ENCODE results near the gene CCNJL. TPM values are rescaled to one million over a fixed set of nuclear protein-coding genes. Genes with fewer than 3 reads are reported as not detected.

The CCNJL gene
- total RNA-seq, 1 donor from 2014 or later, result 123 TPM

DNA sequence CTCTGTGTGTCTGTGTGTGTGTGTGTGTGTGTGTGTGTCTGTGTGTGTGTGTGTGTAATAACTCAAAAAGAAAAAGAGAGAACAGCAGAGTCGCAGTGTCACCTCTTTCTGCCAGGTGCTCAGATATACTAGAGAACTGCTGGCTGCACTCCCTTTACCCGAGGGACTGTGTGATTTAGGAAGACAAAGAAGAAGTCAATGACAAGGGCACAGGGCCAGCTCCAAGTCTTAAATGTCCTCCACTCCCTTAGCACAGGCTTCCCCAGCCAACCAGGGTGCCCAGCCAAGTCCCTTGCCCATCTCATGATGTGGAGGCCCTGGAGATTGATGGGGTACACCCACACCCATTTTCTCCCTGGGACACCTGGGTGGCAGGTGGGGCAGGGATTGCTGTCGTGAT lies 8.7 kb downstream of the CCNJL start:
- Mint-ChIP-seq H3K27ac (ENCODE audit: unreplicated experiment) (peak overlapping the region; percentile 77), H3K4me3 (ENCODE audit: unreplicated experiment) (no peak overlapping the region), H3K27me3 (ENCODE audit: unreplicated experiment) (peaks cover 4% of the 10 kb centered on the region), H3K9me3 (ENCODE audit: unreplicated experiment) (peaks cover 10% of the 10 kb centered on the region), H3K4me1 (ENCODE audit: low read depth, unreplicated experiment) (peaks cover 57% of the 10 kb centered on the region), H3K36me3 (ENCODE audit: unreplicated experiment) (peaks cover 2% of the 10 kb centered on the region)
- DNase-seq, result no peak
- TF ChIP-seq, protein P1, sequence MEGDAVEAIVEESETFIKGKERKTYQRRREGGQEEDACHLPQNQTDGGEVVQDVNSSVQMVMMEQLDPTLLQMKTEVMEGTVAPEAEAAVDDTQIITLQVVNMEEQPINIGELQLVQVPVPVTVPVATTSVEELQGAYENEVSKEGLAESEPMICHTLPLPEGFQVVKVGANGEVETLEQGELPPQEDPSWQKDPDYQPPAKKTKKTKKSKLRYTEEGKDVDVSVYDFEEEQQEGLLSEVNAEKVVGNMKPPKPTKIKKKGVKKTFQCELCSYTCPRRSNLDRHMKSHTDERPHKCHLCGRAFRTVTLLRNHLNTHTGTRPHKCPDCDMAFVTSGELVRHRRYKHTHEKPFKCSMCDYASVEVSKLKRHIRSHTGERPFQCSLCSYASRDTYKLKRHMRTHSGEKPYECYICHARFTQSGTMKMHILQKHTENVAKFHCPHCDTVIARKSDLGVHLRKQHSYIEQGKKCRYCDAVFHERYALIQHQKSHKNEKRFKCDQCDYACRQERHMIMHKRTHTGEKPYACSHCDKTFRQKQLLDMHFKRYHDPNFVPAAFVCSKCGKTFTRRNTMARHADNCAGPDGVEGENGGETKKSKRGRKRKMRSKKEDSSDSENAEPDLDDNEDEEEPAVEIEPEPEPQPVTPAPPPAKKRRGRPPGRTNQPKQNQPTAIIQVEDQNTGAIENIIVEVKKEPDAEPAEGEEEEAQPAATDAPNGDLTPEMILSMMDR (IDR thresholded peaks at IDR 0.05; ENCODE audit: partially characterized antibody, unreplicated experiment), result no peak

DNA sequence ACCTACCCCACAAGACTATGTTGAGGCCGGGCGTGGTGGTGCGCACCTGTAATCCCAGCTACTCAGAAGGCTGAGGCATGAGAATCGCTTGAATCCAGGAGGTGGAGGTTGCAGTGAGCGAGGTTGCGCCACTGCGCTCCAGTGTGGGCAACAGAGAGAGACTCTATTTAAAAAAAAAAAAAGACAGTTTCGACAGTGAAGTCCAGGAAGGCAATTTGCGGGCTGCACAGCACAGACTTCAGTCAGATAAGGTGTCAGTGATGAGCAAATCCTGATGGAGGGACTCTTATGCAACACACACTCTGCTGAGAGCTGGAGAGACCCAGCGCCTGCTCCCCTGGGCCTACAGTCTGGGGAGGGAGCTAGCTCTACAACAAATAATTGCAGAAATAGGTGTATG lies 14.2 kb downstream of the CCNJL start:
- peak overlapping the region; percentile 65 for H3K4me3 Mint-ChIP-seq (ENCODE audit: unreplicated experiment)
- H3K9me3 Mint-ChIP-seq (ENCODE audit: unreplicated experiment), result peaks cover 9% of the 10 kb centered on the region
- H3K27me3 Mint-ChIP-seq (ENCODE audit: unreplicated experiment), result peaks cover 6% of the 10 kb centered on the region
- peaks cover 69% of the 10 kb centered on the region for H3K4me1 Mint-ChIP-seq (ENCODE audit: low read depth, unreplicated experiment)
- TF ChIP-seq, protein P1 (IDR thresholded peaks at IDR 0.05; ENCODE audit: partially characterized antibody, unreplicated experiment), result no peak
- peak; percentile 50 for DNase-seq
- H3K36me3 Mint-ChIP-seq (ENCODE audit: unreplicated experiment), result no peaks in the 10 kb centered on the region
- peak overlapping the region; percentile 91 for H3K27ac Mint-ChIP-seq (ENCODE audit: unreplicated experiment)

DNA sequence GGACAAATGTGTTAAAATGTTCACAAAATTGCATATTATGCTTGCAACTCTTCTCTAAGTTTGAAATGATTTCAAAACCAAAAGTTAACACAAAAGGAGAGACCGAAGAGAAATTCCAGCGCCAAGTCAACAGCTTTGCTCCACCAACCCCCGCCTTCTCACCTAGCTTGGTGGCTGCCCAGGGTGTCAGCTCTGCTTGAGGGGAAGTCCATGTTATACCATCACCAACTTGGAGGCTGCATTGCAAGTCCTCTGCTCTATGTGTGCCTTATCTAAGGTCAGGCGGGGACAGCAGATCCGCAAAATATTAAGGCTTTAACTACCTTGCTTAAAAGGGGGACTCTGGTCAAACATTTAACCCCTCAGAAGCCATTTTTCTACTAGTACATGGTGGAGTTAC lies 14.6 kb downstream of the CCNJL start:
- TF ChIP-seq, protein P1 (IDR thresholded peaks at IDR 0.05; ENCODE audit: partially characterized antibody, unreplicated experiment), result no peak
- peak overlapping the region; percentile 54 for H3K4me3 Mint-ChIP-seq (ENCODE audit: unreplicated experiment)
- no peak for DNase-seq
- H3K4me1 Mint-ChIP-seq (ENCODE audit: low read depth, unreplicated experiment), result peaks cover 67% of the 10 kb centered on the region
- H3K27me3 Mint-ChIP-seq (ENCODE audit: unreplicated experiment), result peaks cover 6% of the 10 kb centered on the region
- H3K27ac Mint-ChIP-seq (ENCODE audit: unreplicated experiment), result peak overlapping the region; percentile 91
- peaks cover 8% of the 10 kb centered on the region for H3K9me3 Mint-ChIP-seq (ENCODE audit: unreplicated experiment)
- H3K36me3 Mint-ChIP-seq (ENCODE audit: unreplicated experiment), result no peaks in the 10 kb centered on the region

DNA sequence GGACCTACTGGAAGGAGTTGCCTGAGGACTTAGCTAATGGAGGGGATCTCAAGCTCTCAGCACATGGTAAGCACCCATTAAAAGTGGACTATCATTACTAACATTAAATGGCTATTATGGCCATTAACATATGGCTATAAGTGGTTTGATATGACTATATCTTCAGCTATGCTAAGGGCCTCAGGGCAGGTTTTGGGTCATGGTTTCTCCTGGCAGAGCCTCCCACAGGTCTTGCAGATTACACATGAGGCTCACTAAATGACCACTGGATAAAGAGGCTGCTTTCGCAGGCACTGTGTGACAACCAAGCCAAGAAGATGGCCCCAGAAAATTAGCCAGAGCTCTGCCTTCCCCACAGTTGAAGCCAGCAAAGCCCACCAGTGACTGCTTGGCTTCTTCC lies 15.4 kb downstream of the CCNJL start:
- no peaks in the 10 kb centered on the region for H3K36me3 Mint-ChIP-seq (ENCODE audit: unreplicated experiment)
- H3K4me1 Mint-ChIP-seq (ENCODE audit: low read depth, unreplicated experiment), result peaks cover 67% of the 10 kb centered on the region
- H3K9me3 Mint-ChIP-seq (ENCODE audit: unreplicated experiment), result peaks cover 8% of the 10 kb centered on the region
- H3K27me3 Mint-ChIP-seq (ENCODE audit: unreplicated experiment), result peaks cover 6% of the 10 kb centered on the region
- TF ChIP-seq, protein P1 (IDR thresholded peaks at IDR 0.05; ENCODE audit: partially characterized antibody, unreplicated experiment), result no peak
- DNase-seq, result no peak
- no peak overlapping the region for H3K27ac Mint-ChIP-seq (ENCODE audit: unreplicated experiment)
- no peak overlapping the region for H3K4me3 Mint-ChIP-seq (ENCODE audit: unreplicated experiment)

DNA sequence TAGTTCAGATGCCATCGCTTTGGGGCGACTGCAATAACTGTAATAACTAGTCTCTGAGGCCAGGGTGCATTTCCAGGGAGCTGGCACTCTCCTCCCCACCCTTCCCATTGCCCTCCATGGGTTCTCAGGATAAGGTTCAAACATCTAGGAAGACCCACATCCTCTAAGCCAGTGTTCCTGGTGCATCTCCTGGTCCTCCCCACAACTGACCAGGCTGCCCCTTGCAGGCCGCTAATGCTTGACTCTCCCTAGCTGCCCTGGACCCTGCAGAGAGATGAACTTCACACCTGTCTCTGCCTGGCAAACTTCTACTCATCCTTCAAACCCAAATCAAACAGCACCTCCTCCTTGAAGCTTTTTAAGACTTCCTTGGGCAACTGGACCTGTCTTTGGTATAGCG lies 15.9 kb downstream of the CCNJL start:
- H3K4me1 Mint-ChIP-seq (ENCODE audit: low read depth, unreplicated experiment), result peaks cover 68% of the 10 kb centered on the region
- no peak overlapping the region for H3K4me3 Mint-ChIP-seq (ENCODE audit: unreplicated experiment)
- peaks cover 6% of the 10 kb centered on the region for H3K27me3 Mint-ChIP-seq (ENCODE audit: unreplicated experiment)
- no peak for DNase-seq
- H3K27ac Mint-ChIP-seq (ENCODE audit: unreplicated experiment), result no peak overlapping the region
- TF ChIP-seq, protein P1 (IDR thresholded peaks at IDR 0.05; ENCODE audit: partially characterized antibody, unreplicated experiment), result no peak
- peaks cover 9% of the 10 kb centered on the region for H3K9me3 Mint-ChIP-seq (ENCODE audit: unreplicated experiment)
- no peaks in the 10 kb centered on the region for H3K36me3 Mint-ChIP-seq (ENCODE audit: unreplicated experiment)
